Spleen (tissue), 11 donors: ENCODE measurements around the gene VSIG10L2. TPM values are rescaled to one million over a fixed set of nuclear protein-coding genes. Genes with fewer than 3 reads are reported as not detected.

ENCODE experiments used
- DNase-seq: peaks from one replicate; pipeline ENCODE4 v3.0.0-alpha.2; 2020
- H3K27ac ChIP-seq, 8 donors: fragments of 200-600 bp; sonication (generic) in 7 of 8; 1 replicate in 4 of 8; 2 replicates in 4 of 8; pipeline versions ENCODE4 v1.5.0 to v1.8.0; 2016 to 2021; ENCODE audit warnings: inconsistent platforms in 4 of 8, mild to moderate bottlenecking in 4 of 8, moderate library complexity in 1 of 8
- H3K27me3 ChIP-seq, 7 donors: fragments of 200-600 bp; sonication (generic) in 6 of 7; replicated peaks in 1 of 7; 1 replicate in 4 of 7; 2 replicates in 3 of 7; pipeline versions ENCODE4 v1.5.0 to v1.8.0; 2016 to 2021; ENCODE audit warnings: inconsistent platforms in 3 of 7, mild to moderate bottlenecking in 1 of 7
- H3K36me3 ChIP-seq, 6 donors: fragments of 200-600 bp; sonication (generic) in 5 of 6; 1 replicate in 4 of 6; 2 replicates in 2 of 6; pipeline versions ENCODE4 v1.5.0 to v1.8.0; 2016 to 2021; ENCODE audit warnings: inconsistent platforms in 2 of 6
- H3K4me1 ChIP-seq, 6 donors: fragments of 200-600 bp; sonication (generic) in 5 of 6; 1 replicate in 3 of 6; 2 replicates in 3 of 6; pipeline versions ENCODE4 v1.5.0 to v1.8.0; 2016 to 2021; ENCODE audit warnings: inconsistent platforms in 3 of 6
- H3K4me3 ChIP-seq, 8 donors: fragments of 200-600 bp; sonication (generic) in 7 of 8; 1 replicate in 4 of 8; 2 replicates in 4 of 8; pipeline versions ENCODE4 v1.5.0 to v1.8.0; 2016 to 2021; ENCODE audit warnings: inconsistent platforms in 4 of 8, mild to moderate bottlenecking in 4 of 8, moderate library complexity in 2 of 8
- H3K9me3 ChIP-seq, 8 donors: fragments of 200-600 bp; sonication (generic) in 7 of 8; 1 replicate in 4 of 8; 2 replicates in 4 of 8; pipeline versions ENCODE4 v1.5.0 to v1.8.0; 2016 to 2021; ENCODE audit warnings: inconsistent platforms in 4 of 8
- CTCF ChIP-seq, 11 experiments: fragments of 200-600 bp in 7 of 11; fragments of 450-650 bp in 4 of 11; sonication (generic) in 4 of 11; IDR thresholded peaks in 8 of 11; conservative IDR thresholded peaks in 3 of 11; 1 replicate in 7 of 11; 2 replicates in 4 of 11; pipeline versions ENCODE4 v1.4.0 to v1.8.0; 2016 to 2021; ENCODE audit warnings: antibody characterized with exemption in 11 of 11, inconsistent platforms in 4 of 11, mild to moderate bottlenecking in 1 of 11
- POLR2A ChIP-seq, 3 donors: fragments of 450-650 bp; IDR thresholded peaks; one replicate each; pipeline ENCODE4 v1.5.1; 2017; ENCODE audit warnings: antibody characterized with exemption in 3 of 3, mild to moderate bottlenecking in 1 of 3
- POLR2AphosphoS5 ChIP-seq, 3 donors: sonication (generic); formaldehyde crosslinking; IDR thresholded peaks; one replicate each; pipeline ENCODE4 v1.5.1; 2017; ENCODE audit warnings: antibody characterized with exemption in 3 of 3
- WGBS, 5 donors: extraction: QIAGEN DNeasy Blood & Tissue Kit in 3 of 5; methylation state at CpG; one replicate each; pipeline versions ENCODE4 v1.1.5 to v1.1.7; 2013 to 2018; 5-methylcytosine and 5-hydroxymethylcytosine counted together
- intact Hi-C: fragments of 100-400 bp; cut with DNase I; formaldehyde crosslinking; loops from one replicate; pipeline ENCODE4 v1.15.0; 2023; ENCODE audit warnings: low total_unique reads
- polyA plus RNA-seq, 3 donors: library from polyadenylated mRNA; stranded (reverse); fragments of 200-250 nt; gene quantifications; one replicate each; pipeline ENCODE4 v1.2.1, GENCODE V29; 2013
- total RNA-seq, 7 donors: library from RNA; depleted of rRNA in 3 of 7; stranded (reverse); fragments of >200 nt in 3 of 7; fragmentation: NEBNext Ultra II Directional in 4 of 7; extraction: Animal tissue kit (Norgen Biotek cat#: 25700) in 4 of 7; gene quantifications; one replicate each; pipeline versions ENCODE4 v1.1.0 to v1.2.1, GENCODE V29; 2016 to 2021
- donor health status: healthy with polysubstance abuse.
- donor health status: DM: no; HTN: no; CAD: no; lungs with moderate emphysema.
- donor health status: DM: no; HTN: no; CAD: no.
- donor health status: Bipolar disorder and iron deficiency.
- donor health status: healthy.
- donor health status: DM: no; HTN: no; CAD: no.
- donor health status: DM: yes; HTN: yes; CAD: no.

Gene VSIG10L2
- total and polyA plus RNA-seq, 10 donors: 1.2 to 7.1 (median 3.1) TPM; not detected in 1

GRCh38 chr11:125999234-125999880 is 53.5 kb downstream of the VSIG10L2 start:
- Histone ChIP-seq H3K9me3 (no peaks in the 10 kb centered on the region), H3K27me3 (peaks cover 0 to 4% (median 0%) of the 10 kb centered on the region in 7 donors), H3K27ac (no peak overlapping the region), H3K4me3 (no peak overlapping the region), H3K36me3 (no peaks in the 10 kb centered on the region), H3K4me1 (no peaks in the 10 kb centered on the region)
- TF ChIP-seq CTCF (IDR thresholded peaks at IDR 0.05 in 8 of 11, conservative IDR thresholded peaks at IDR 0.05 in 3 of 11): no peak
- WGBS, 5 donors: 89 to 97% (median 90%) methylated on average over 6 of the region's 6 CpGs
- intact Hi-C loops: no loop called here
- no peak for DNase-seq

DNA sequence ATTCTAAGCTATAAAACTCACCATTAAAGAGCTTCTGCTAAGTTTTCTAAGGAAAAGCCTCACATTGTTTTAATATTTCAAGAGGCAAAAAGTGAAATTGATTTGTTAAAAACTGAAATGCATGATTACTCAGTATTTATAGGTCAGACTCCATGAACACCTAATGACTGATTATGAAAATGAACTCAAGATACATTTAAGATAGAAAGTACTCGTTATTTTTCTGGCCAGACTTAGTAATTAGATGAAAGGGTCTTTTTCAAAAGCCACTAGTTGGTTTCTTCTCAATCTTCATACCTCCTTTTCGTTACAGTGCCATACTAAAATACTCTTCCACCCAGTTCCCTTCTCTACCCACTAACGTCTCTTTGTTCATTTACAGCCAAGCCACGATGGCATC is 56.3 kb downstream of the VSIG10L2 start:
- 61 to 82% (median 67%) methylated on average over 4 of the region's 4 CpGs for WGBS, 5 donors
- peaks cover 0 to 4% (median 0%) of the 10 kb centered on the region in 7 donors for H3K27me3 ChIP-seq
- no peaks in the 10 kb centered on the region for H3K4me1 ChIP-seq
- no peaks in the 10 kb centered on the region for H3K36me3 ChIP-seq
- no peak for DNase-seq
- intact Hi-C loops: no loop called here
- TF ChIP-seq POLR2A (IDR thresholded peaks at IDR 0.05): no peak
- TF ChIP-seq CTCF (IDR thresholded peaks at IDR 0.05 in 8 of 11, conservative IDR thresholded peaks at IDR 0.05 in 3 of 11): no peak
- no peak for TF ChIP-seq POLR2AphosphoS5 (IDR thresholded peaks at IDR 0.05)
- no peak overlapping the region for H3K4me3 ChIP-seq
- H3K27ac ChIP-seq: no peak overlapping the region
- H3K9me3 ChIP-seq: no peaks in the 10 kb centered on the region

Other genes with a start within 250 kb of the VSIG10L2 start
- not detected for gene PATE1, start 199.8 kb upstream of the VSIG10L2 start, total RNA-seq
- gene PATE1, start 199.8 kb upstream of the VSIG10L2 start, polyA plus RNA-seq: not detected
- not detected for gene PATE2, start 167.2 kb upstream of the VSIG10L2 start, total RNA-seq
- gene PATE2, start 167.2 kb upstream of the VSIG10L2 start, polyA plus RNA-seq: not detected
- not detected for gene PATE3, start 157.9 kb upstream of the VSIG10L2 start, total RNA-seq
- gene PATE3, start 157.9 kb upstream of the VSIG10L2 start, polyA plus RNA-seq: not detected
- not detected for gene PATE4, start 112.7 kb upstream of the VSIG10L2 start, total RNA-seq
- gene PATE4, start 112.7 kb upstream of the VSIG10L2 start, polyA plus RNA-seq: not detected
- gene HYLS1, start 58.4 kb upstream of the VSIG10L2 start, total RNA-seq: 1 to 10 TPM; 3.0 to 7.7 (median 4.4) TPM
- 1 to 10 TPM; 4.0 to 4.6 (median 4.2) TPM for gene HYLS1, start 58.4 kb upstream of the VSIG10L2 start, polyA plus RNA-seq
- 10 to 100 TPM in 5 of 7 donors, 1 to 10 TPM in 2; 7.7 to 12.7 (median 11.9) TPM for gene PUS3, start 42.8 kb upstream of the VSIG10L2 start, total RNA-seq
- 10 to 100 TPM in 2 of 3 donors, 1 to 10 TPM in 1; 8.9 to 11.4 (median 10.8) TPM for gene PUS3, start 42.8 kb upstream of the VSIG10L2 start, polyA plus RNA-seq
- gene DDX25, start 41.5 kb upstream of the VSIG10L2 start, total RNA-seq: 1 to 10 TPM in 2 of 7 donors, under 1 TPM in 3, not detected in 2; 0.33 to 1.8 (median 0.85) TPM
- gene DDX25, start 41.5 kb upstream of the VSIG10L2 start, polyA plus RNA-seq: under 1 TPM; 0.11 to 0.24 (median 0.22) TPM
- 1 to 10 TPM; 1.8 to 5.3 (median 3.6) TPM for gene CDON, start 116.8 kb downstream of the VSIG10L2 start, total RNA-seq
- under 1 TPM; 0.30 to 0.58 (median 0.45) TPM for gene CDON, start 116.8 kb downstream of the VSIG10L2 start, polyA plus RNA-seq